ENCODE results near the gene HASPIN. TPM values are rescaled to one million over a fixed set of nuclear protein-coding genes. Genes with fewer than 3 reads are reported as not detected.

HASPIN gene
- total RNA-seq, 1 donor from 2014 or later, result 0.82 TPM

GRCh38 chr17:3761918-3762380 lies 38.2 kb downstream of the HASPIN start:
- no peak for FAIRE-seq
- no peak for DNase-seq (ENCODE audit: low spot score in 2 of 2)

GRCh38 chr17:3762922-3763776 lies 39.4 kb downstream of the HASPIN start:
- DNase-seq (ENCODE audit: low spot score in 2 of 2) (no peak), FAIRE-seq (no peak)

- no peak for FAIRE-seq
- DNase-seq (ENCODE audit: low spot score in 2 of 2), result no peak
Measured at GRCh38 chr17:3763777-3764170, 40.1 kb downstream of the HASPIN start.

- no peak for DNase-seq (ENCODE audit: low spot score in 2 of 2)
- FAIRE-seq, result no peak
Measured at GRCh38 chr17:3765981-3766380, 42.3 kb downstream of the HASPIN start.

- DNase-seq (ENCODE audit: low spot score in 2 of 2) (no peak), FAIRE-seq (no peak)
Measured at GRCh38 chr17:3766779-3767178, 43.1 kb downstream of the HASPIN start.

- FAIRE-seq (no peak), DNase-seq (ENCODE audit: low spot score in 2 of 2) (no peak)
Measured at GRCh38 chr17:3768341-3768740, 44.6 kb downstream of the HASPIN start.

GRCh38 chr17:3768769-3769168 lies 45.1 kb downstream of the HASPIN start:
- FAIRE-seq, result no peak

GRCh38 chr17:3770466-3770865 lies 46.8 kb downstream of the HASPIN start:
- FAIRE-seq (no peak), DNase-seq (ENCODE audit: low spot score in 2 of 2) (no peak)

More at GRCh38 chr17:3768769-3769168, 45.1 kb downstream of the HASPIN start:
- DNase-seq (ENCODE audit: low spot score in 2 of 2), result no peak

GRCh38 chr17:3771140-3771539 lies 47.4 kb downstream of the HASPIN start:
- FAIRE-seq (no peak), DNase-seq (ENCODE audit: low spot score in 2 of 2) (no peak)

- FAIRE-seq (no peak), DNase-seq (ENCODE audit: low spot score in 2 of 2) (no peak)
Measured at GRCh38 chr17:3772764-3773163, 49.1 kb downstream of the HASPIN start.

GRCh38 chr17:3773511-3773910 lies 49.8 kb downstream of the HASPIN start:
- FAIRE-seq, result no peak
- DNase-seq (ENCODE audit: low spot score in 2 of 2), result no peak

- FAIRE-seq, result no peak
- DNase-seq (ENCODE audit: low spot score in 2 of 2), result no peak
Measured at GRCh38 chr17:3773966-3774365, 50.3 kb downstream of the HASPIN start.

Other genes starting within 250 kb of the HASPIN start
- 0.41 TPM for gene ASPA, start 247.9 kb upstream of the HASPIN start, total RNA-seq
- gene TRPV3, start 166.1 kb upstream of the HASPIN start, total RNA-seq, result 0.82 TPM
- 4.5 TPM for gene TRPV1, start 114.5 kb upstream of the HASPIN start, total RNA-seq
- 8.6 TPM for gene SHPK, start 87.7 kb upstream of the HASPIN start, total RNA-seq
- gene CTNS, start 87.1 kb upstream of the HASPIN start, total RNA-seq, result 5.7 TPM
- gene TAX1BP3, start 55.3 kb upstream of the HASPIN start, total RNA-seq, result 26.9 TPM
- gene EMC6, start 55.1 kb upstream of the HASPIN start, total RNA-seq, result 7.3 TPM
- 5.3 TPM for gene P2RX5, start 27.7 kb upstream of the HASPIN start, total RNA-seq
- 11.0 TPM for gene ITGAE, start 77.3 kb downstream of the HASPIN start, total RNA-seq
- gene NCBP3, start 122.3 kb downstream of the HASPIN start, total RNA-seq, result 20.8 TPM
- gene CAMKK1, start 169.2 kb downstream of the HASPIN start, total RNA-seq, result 9.0 TPM
- not detected for gene P2RX1, start 192.6 kb downstream of the HASPIN start, total RNA-seq
- gene ATP2A3, start 240.5 kb downstream of the HASPIN start, total RNA-seq, result 2.4 TPM